GM10847 (cell line): ENCODE data around the gene PRAF2.

Source experiments
- POLR2A ChIP-seq: IDR thresholded peaks from 2 replicates; pipeline ENCODE4 v1.6.1; 2011; ENCODE audit not compliant: insufficient read length; ENCODE audit errors: extremely low read depth

Gene PRAF2, protein sequence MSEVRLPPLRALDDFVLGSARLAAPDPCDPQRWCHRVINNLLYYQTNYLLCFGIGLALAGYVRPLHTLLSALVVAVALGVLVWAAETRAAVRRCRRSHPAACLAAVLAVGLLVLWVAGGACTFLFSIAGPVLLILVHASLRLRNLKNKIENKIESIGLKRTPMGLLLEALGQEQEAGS

DNA sequence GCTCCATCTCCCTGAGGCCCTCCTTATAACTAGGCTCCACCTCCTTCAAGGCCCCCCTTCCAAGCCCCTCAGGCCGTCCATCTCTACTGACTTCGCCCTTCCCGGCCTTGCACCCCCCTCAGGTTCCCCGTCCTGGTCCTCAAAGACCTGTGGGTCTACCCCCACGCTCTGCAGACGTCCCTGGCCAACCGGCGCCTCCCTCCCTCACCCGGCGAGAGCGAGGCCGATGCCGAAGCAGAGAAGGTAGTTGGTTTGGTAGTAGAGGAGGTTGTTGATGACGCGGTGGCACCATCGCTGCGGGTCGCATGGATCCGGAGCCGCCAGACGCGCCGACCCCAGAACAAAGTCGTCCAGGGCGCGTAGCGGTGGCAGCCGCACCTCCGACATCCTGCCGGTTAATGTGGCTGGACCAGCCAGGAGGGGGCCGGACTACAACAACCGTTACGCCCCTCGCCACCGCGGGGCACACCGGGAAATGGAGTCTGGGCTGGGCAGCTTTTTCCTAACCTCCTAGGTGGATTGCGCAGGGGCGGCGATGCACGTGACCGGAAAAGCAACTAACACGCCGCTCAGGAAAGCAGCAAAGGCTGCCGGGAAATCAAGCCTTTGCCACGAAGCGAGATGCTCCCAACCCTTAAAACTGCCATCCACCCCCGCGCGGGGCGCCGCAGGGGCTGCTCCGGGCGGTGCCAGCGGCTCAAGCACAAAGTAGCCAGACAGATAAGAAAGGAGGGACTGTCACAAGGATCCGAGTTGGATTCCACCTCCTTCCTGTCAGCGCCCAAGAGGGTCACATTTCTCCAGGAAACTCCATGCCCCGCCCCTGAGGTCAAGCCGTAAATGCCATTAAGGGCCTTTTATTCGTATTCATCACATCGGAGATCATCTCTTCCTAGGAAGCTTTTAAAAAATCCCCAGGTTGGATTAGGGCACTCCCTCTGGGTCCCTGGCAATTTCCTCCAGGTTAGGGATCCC lies at the start of gene PRAF2:
PRAF2 (minus strand) TSS at position 402 of the 975 bp plus-strand sequence; CDS start at position 387, 15 bp downstream.
- TF ChIP-seq POLR2A = no peak

DNA sequence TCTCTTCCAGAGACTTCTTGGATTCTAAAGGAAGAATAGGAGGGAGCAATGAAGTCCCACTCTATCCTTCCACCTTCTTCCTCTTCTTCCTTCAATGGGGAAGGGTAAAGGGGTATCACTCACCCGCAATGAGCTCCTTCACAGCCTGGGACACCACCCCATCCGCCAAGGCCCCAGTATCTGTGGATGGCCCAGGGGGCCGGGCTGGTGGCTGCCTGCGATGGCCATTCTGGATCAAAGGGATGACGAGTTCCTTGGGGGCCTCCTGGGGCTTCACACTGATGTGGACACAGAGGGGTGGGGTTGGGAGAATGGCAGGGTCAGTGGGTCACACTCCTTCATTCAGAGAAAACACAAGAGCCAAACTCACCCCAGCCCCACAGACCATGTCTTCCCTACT lies 48.7 kb upstream of the PRAF2 start:
- TF ChIP-seq POLR2A = no peak

DNA sequence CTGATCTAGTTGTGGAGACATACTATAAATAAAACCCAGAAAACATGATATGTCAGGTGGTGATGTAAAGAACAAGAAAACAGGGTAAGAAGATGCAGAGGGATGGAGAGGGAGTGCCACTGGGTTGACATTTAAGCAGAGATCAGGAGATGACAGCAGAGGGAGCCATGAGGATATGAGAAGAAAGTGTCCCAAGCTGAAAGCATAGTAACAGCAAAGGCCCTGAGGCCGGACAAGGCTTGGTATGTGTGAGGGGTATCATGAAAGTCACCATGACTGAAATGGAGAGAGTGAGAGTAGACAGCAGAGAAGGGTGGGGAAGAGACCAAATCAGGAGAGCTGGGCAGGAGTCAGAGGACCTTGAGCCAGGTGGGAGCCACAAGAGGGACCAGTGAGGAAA lies 46.3 kb upstream of the PRAF2 start:
- no peak for TF ChIP-seq POLR2A

DNA sequence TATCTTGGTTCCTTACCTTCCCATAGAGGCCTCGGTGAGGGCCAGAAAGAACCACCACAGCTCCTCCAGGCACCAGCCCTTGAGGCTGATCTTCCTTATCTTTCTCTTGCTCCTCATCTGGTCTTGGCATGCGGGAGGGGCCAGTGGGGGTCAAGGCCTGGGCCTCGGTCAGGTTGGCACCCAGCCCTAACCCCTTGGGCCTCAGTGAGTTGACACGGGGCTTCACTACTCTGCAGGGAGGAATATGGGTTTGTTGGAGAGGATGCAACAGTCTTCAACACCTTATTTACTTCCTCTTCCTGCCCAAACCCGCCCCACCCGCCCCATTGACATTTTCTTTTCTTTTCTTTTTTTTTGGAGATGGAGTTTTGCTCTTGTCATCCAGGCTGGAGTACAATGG lies 43.8 kb upstream of the PRAF2 start:
- no peak for TF ChIP-seq POLR2A

DNA sequence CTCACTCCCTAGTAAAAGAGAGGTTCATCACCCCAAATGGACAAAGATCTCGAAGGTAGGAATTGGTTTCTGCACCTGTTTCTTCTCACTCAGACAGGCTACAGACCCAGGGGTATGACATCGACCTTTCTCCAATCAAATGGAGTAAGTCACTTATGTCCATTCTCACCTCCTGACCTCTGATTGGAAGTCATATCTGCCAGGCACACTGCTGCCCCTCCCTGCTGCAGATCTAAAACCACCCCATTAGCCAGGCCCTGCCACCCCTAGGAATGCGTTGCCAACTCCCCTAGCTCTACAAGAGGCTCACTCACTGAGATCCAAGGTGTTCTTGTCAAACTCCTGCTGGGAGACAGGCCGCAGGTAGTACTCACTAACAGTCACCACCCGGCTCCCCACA lies 42.9 kb upstream of the PRAF2 start:
- no peak for TF ChIP-seq POLR2A

DNA sequence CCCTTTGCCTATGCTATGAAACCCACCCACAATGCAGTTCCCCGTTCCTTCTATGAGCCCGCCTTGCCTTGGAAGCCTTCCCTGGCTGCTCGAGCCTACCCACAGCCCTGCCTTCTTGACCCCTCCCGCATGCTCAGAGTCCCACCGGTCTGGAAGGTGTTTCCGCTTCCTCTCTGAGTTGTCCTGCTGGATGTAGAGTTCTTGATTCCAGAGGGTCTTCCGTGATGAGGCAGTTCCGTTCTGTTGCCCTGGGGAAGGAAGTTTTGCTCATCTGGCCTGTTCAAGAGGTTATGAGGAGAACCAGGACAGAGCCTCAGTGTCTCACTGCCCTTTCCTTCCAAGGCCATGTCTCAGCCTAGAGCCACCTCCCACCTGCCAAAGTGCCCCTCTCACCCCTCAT lies 42.3 kb upstream of the PRAF2 start:
- TF ChIP-seq POLR2A = no peak

DNA sequence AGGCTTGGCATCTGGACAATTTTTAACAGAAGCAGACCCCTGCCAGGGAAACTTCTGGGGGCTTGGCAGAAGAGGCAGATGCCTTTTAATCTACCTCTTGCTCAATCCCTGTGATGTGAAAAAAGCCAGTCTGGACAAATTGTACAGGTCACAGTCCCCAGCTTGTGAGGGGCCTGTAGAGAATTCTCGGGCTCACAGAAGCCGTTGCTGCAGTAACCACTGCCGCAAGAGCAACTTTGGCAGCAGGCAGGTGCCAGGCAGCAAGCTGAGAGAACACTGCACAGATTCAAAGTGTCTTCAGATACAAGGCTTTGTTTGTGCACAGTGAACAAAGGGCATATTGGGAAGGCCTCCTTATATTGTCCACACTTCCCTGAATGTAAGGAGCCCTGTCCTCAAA lies 38.0 kb upstream of the PRAF2 start:
- no peak for TF ChIP-seq POLR2A

DNA sequence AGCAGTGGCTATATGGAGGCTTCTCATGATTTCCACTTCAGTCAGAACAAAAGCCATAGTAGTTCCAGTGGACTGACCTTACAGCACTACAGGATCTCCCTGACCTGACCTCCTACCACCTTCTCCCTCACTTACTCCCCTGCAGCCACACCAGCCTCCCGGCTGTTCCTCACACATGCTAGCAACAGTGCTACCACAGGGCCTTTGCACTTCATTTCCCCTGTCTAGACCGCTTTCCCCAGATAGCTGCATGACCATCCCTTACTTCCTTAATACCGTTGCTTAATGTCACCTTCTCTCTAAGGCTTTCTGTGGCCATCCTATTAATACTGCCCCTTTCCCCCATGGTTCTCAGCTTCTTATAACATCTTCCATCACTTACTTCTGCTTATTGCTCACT lies 36.6 kb upstream of the PRAF2 start:
- no peak for TF ChIP-seq POLR2A

DNA sequence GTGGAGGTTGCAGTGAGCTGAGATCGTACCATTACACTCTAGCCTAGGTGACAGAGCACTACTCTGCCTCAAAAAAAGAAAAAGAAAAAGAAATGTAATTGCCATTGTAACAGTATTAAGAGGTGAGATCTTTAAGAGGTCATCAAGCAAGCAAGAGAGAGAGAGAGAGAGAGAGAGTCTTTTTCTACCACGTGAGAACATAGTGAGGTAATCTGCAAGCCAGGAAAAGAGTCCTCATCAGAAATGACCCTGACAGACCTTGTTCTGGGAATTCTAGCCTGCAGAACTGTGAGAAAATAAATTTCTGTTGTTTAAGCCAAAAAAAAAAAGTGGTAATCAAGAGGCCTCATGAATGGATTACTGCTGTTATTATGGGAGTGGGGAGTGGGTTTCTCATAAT lies 34.8 kb upstream of the PRAF2 start:
- TF ChIP-seq POLR2A = no peak

DNA sequence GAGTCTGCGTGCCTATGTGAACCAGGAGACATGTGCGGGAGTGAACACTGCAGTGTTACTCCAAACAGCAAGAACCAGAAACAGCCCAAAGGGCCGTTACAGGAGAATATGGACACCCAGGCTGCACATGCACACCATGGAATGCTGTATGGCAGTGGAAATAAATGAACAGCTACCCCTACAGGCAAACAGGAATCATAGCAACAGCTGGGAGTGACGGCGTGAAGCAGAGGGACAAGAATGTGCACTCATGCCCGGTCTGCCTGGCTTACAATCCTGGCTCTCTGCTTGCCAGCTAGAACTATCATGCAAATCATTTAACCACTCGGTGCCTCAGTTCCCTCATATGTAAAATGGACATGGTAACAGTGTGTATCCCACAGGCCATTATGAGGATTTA lies 33.1 kb upstream of the PRAF2 start:
- TF ChIP-seq POLR2A = no peak

DNA sequence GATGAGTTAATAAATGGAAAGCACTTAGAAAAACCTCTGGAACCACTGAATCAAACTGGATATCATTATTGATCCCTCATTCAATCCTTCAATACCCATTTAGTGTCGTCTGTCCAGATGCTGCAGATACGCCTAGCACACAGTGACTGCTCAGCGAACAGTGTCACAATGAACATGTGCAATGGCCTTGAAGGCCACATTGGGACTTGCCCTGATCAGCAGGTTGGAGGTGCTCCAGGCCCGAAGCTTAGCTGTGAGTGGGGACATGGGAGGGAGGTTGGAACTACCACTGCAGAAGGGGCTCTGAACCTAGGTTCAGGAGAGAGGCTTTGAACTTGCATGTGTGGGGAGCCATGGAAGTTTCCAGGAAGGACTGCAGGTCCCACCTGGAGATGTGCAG lies 32.5 kb upstream of the PRAF2 start:
- no peak for TF ChIP-seq POLR2A

DNA sequence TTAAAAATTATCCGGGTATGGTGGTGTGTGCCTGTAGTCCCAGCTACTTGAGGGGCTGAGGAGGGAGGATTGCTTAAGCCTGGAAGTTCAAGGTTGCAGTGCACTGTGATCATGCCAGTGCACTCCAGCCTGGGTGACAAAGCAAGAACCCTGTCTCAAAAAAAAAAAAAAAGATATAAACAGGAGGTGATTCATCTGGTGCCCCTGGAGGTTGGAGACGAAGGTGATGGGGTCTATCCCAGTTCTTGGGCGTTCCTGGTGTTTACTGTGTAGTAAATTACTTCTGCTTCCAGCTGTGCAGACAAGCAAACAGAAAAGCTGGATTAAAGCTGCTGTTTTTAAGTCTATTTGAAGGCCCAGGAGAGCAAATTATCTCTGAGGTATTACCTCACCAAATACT lies 29.8 kb upstream of the PRAF2 start:
- TF ChIP-seq POLR2A = no peak

DNA sequence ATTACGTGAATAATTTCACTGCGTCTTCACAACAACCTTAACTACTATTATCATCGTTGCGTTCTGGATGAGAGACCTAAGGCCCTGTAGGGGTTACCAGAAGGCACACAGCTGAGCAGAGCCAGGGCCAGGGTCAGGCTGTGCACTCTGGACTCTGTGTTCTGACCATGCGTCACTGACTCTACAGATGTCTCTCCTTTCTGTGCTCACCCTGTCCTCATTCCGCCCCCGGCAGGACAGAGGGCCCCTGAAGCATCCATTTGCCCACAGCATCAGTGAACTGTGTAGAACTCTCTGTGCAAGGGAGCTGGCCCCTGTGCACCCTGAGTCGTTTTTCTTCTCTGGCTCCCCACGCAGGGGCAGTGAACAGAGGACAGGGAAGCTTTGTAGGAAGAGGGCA lies 28.4 kb upstream of the PRAF2 start:
- TF ChIP-seq POLR2A = no peak

DNA sequence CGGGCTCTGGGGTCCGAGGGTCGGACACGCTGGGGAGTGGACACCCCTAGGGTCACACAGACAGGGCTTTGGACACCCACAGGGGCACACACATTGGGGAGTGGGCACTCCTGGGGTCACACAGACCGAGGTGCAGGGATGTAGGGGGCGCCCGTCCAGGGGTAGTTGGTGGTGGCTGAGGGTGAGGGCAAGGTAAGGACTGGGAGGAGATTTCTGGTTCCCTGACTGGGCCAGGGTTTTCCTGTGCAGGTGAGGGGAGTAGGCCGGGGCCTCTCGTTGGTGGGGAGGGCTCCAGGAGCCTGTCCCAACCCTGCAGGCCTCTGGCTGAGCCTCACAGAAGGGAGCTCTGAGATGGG lies 27.8 kb upstream of the PRAF2 start:
- no peak for TF ChIP-seq POLR2A

DNA sequence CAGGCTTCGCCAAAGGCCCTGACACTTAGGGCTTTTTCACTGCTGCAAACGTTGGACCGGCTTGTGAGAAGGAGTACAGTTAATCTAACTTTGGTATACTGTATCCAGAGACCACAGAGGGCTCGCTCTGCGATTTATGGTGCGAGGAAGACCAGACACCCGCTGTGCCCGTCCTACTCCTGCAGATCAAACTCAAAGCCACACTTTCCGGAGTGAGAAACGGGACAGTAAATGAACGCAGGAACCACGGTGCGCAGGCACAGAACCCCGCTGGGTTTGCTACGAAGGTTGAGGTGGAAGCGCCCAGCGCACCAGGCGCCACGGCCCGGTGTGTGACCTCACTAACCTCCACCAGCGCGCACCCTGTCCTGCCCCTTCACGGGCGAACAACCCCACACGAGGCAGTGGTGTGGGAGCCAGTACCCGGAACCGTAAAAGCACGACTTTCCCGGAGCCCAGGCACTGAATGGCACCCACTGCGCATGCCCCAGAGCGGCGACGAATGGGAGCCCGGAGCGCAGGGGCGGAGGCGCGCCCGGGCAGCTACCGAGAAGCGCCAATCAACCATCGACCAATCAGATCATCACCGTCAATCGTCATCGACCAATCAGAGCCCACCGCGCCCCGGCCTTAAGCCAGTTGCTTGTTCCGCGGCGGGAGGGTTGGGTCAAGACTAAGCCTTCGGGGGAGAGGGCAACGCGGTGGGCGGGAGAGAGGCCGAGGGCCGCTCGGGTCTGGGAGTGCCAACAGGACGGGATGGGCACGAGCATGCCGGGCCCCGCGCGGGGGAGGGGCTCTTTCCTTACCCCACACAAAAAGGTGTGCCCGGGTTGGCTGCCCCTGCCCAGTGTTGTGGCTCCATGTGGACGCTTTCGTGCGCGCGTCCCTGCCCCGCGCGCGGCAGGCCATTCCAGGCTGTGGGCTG lies 27.2 kb upstream of the PRAF2 start:
- TF ChIP-seq POLR2A = peak; percentile 71

DNA sequence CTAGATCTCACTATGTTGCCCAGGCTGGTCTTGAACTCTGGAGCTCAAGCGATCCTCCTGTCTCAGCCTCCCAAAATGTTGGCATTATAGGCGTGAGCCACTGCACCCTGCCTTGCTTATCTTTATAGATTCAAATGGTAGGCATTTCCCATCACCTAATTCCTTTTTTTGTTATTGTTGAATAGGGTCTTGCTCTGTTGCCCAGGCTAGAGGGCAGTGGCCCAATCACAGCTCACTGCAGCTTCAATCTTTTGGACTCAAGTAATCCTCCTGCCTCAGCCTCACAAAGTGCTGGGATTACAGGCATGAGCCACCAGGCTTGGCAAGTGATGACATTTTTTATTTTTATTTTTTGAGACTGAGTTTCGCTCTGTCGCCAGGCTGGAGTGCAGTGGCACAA lies 22.6 kb upstream of the PRAF2 start:
- TF ChIP-seq POLR2A = no peak
